ENCODE data around the gene SEBOX.

SEBOX gene

DNA sequence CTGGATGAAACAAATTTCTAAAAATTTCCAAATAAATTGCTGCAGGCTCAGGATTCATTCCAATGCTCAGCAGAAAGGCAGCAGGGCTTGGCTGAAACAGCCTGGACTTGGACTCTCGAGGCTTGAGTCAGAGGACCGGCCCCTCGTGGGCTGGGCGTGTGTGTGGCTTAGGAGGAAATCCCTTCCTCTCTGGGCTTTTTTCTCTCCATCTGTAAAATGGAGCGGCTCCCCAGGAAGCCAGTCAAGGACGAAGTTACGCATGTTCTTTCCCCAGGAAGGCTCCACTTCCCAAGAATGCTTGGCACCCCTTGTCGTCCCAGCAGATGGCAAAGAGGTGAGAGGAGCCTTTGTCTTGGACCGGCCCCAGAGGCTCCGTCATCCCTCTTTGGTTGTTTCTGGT lies 27.5 kb upstream of the SEBOX start:
- no peak for DNase-seq

DNA sequence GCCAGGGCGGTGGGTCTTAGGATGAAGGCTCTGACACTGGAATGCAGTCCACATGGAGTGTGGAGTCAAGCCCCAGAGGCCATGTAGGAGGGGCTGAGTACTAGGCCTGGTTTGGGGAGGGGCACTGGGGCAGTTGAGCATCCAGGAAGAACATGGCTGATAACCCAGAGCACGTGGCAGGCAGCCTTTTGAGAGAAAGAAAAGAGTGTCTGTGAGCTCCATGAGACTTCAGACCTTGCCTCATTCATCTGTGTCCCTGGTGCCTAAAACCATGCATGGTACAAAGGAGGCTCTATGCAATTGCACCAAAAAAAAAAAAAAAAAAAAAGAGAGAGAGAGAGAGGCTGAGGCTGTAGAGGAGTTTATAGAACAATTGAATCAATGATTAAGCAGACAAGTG lies 26.4 kb upstream of the SEBOX start:
- DNase-seq, result no peak

DNA sequence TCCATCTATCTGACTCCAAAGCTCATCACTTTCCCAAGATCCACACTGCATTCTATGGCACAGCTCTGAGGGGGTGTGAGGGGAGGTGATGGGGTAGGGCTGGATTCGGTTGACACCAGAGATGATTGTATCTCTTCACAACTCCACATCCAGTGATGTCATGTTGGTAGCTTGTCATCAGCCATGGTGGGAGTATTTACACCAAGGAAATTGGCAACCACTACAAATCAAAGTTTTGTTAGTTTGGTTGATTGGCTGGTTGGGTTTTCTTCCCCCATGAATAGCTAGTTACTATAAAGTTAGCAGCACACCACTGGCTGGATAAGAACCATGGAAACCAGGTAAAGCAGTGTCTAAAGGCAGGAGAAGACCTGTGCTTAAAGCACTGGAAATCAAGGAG lies 26.0 kb upstream of the SEBOX start:
- no peak for DNase-seq

DNA sequence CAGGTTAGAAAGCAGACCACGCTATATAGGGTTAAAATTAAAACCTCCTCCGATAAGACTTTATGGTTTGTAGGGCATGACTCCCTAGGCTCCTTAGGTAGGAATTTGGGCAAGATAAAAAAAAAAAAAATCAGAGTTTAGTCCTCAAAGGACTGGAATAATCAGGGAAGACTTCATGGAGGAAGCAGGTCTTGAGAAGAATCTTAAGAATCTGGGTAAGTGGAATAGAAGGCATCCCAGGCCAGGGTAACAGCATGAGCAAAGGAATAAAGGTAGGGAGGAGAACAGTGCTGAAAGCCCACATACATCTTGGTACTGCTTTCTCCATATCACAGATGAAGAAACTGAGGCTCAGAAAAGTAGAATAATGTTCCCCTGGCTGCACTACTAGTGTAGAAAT lies 25.6 kb upstream of the SEBOX start:
- no peak for DNase-seq

DNA sequence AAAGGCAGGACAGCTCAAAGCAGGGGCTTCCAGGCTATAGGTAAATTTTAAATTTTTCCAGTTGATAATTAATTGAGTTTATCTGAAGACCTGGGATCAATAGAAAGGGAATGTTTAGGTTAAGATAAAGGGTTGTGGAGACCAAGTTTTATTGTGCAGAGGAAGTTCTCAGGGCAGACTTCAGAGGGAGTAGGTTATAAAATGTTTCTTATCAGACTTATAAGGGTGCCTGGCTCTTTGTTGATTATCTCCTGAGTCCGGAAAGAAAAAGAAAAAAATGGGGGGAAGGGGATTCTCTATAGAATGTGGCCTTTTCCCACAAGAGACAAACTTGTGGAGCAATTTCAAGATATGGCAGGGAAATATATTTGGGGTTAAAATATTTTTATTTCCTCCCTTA lies 25.1 kb upstream of the SEBOX start:
- no peak for DNase-seq

DNA sequence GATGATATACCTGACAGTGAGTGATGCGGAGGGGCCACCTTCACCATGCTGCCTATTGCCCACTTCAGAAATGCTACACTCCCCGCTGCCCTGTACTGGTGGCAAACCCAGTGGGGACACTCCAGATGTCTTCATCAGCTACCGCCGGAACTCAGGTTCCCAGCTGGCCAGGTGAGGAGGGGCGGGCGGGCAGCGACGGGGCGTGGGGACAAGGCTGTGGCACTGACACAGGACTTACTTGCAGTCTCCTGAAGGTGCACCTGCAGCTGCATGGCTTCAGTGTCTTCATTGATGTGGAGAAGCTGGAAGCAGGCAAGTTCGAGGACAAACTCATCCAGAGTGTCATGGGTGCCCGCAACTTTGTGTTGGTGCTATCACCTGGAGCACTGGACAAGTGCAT lies 23.1 kb upstream of the SEBOX start:
- no peak for DNase-seq

DNA sequence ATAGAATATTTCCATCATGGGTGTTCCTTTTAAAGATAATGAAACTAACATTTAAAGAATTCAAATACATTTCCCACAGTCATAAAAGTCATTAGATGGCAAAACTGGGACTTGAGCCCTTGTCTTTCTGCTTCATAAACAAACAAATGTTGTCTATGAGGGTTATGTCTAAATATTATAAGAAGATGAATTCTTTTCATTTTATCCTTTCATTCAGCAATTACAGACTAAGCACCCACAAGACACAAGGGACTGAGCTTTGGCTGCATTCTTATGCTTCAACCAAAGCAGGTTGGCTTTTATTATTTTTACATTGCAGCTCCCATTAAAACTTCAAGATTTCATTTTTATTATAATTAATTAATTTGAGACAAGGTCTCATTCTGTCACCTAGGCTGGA lies 21.4 kb upstream of the SEBOX start:
- no peak for DNase-seq

DNA sequence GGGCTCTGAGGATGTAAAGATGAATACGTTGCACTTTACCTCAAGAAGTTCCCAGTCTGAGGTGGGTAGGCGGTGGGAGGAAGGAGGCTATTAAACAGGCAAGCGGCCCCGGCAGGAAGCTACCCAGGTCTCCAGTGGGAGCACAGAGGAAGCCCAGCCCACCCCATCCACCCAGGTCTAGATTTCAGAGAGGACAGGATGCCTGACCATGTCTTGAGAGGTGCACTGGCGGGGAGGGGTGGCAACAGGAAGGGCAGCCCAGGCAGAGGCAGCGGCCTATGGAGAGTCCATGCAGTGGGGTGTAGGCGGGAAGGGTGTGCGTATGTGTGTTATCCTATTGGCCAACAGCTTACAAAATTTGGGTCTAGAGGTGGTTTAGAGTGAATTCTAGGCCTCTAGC lies 20.4 kb upstream of the SEBOX start:
- no peak for DNase-seq

DNA sequence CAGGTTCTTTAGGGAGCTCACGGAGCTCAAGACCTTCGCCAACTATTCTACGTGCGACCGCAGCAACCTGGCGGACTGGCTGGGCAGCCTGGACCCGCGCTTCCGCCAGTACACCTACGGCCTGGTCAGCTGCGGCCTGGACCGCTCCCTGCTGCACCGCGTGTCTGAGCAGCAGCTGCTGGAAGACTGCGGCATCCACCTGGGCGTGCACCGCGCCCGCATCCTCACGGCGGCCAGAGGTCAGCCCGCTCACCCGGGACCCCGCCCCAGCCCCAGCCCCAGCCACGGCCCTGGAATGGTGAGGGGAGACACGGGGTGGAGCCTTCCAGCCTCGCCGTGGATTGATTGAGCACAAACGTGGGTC lies 20.0 kb upstream of the SEBOX start:
- DNase-seq, result no peak

DNA sequence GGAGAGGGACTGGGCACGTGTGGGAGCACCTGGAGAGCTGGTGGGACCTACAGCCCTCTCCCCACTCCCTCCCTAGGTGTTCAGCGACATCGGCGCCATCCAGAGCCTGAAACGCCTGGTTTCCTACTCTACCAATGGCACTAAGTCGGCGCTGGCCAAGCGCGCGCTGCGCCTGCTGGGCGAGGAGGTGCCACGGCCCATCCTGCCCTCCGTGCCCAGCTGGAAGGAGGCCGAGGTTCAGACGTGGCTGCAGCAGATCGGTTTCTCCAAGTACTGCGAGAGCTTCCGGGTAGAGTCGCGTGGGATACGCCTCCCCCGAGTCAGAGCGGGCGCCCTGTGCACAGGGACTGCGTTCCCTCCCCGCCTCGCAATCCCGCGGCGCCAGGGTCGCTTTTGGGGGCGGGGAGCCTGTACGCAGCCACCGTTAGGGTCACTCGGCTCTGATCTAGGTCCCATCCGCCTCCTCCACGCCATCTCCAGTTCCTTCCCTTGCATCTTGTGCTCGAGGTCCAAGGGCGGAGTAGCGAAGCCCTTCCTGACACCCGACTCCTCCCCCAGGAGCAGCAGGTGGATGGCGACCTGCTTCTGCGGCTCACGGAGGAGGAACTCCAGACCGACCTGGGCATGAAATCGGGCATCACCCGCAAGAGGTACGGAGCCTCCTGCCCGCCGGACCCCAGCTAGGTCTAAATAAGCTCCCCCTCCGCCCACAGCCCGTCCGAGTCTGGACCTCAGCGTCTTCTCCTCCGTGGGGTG lies 19.5 kb upstream of the SEBOX start:
- DNase-seq, result no peak

DNA sequence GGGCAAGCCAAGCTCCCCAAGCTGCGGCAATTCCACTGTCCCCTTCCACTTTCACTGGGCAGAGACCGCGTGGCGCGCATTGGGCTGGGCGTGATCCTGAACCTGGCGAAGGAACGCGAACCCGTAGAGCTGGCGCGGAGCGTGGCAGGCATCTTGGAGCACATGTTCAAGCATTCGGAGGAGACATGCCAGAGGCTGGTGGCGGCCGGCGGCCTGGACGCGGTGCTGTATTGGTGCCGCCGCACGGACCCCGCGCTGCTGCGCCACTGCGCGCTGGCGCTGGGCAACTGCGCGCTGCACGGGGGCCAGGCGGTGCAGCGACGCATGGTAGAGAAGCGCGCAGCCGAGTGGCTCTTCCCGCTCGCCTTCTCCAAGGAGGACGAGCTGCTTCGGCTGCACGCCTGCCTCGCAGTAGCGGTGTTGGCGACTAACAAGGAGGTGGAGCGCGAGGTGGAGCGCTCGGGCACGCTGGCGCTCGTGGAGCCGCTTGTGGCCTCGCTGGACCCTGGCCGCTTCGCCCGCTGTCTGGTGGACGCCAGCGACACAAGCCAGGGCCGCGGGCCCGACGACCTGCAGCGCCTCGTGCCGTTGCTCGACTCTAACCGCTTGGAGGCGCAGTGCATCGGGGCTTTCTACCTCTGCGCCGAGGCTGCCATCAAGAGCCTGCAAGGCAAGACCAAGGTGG lies 16.3 kb upstream of the SEBOX start:
- DNase-seq, result no peak

DNA sequence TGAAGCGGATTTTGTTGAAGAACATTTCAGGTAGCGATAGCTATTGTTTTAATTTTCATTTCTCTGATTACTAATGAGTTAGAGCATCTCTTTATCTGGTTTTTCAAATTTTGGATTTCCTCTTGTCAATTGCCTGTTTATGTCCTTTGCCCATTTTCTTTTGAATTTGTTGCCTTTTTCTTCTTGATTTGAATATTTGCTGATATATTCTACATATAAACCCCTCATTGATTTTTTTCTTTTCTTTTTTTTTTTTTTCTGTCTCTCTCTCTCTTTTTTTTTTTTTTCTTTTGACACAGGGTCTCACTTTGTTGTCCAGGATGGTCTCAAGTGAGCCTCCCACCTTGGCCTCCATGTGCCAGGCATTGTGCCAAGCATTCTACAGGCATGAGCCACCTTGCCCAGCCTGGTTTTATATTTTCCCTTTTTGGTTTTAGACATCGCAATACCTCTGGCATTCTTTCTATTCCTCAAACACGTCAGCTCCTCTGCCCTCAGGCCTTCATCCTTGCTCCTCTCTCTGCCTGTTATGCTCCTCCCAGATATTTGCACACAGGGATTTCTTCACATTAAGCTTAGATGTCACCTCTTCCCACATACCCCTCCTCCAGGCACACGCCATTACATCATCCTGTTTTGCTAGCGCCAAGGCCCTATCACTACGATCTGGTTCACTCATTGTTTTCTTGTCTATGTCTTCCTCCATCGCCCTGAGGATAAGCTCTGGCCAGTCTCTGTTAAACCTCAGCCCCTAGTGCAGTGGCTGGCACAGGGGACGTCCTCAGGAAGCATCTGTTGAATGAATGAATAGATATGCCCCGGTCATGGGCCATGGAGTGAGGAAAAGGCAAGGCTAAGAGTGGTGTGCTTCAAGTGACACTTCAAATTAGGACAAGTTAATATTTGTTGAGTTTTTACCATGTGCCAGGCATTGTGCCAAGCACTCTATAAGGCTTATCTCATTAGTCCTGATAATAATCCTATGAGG lies 15.1 kb upstream of the SEBOX start:
- no peak for DNase-seq

DNA sequence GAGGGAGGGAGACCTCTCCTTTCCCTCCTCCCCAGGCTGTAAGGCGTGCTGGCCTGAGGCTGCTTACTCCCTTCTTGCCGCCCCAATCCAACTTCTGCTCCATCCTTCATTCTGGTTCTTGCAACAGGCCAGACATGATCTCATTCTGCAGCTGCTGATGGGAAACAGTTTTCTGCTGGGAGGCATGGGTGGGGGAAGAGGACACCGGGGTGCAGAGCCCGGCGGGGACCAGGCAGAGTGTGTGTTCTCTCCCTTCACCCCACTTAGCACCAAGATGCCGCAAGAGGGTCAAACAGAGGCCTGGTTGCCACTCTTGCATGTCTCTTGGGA lies 7.9 kb upstream of the SEBOX start:
- DNase-seq, result no peak

DNA sequence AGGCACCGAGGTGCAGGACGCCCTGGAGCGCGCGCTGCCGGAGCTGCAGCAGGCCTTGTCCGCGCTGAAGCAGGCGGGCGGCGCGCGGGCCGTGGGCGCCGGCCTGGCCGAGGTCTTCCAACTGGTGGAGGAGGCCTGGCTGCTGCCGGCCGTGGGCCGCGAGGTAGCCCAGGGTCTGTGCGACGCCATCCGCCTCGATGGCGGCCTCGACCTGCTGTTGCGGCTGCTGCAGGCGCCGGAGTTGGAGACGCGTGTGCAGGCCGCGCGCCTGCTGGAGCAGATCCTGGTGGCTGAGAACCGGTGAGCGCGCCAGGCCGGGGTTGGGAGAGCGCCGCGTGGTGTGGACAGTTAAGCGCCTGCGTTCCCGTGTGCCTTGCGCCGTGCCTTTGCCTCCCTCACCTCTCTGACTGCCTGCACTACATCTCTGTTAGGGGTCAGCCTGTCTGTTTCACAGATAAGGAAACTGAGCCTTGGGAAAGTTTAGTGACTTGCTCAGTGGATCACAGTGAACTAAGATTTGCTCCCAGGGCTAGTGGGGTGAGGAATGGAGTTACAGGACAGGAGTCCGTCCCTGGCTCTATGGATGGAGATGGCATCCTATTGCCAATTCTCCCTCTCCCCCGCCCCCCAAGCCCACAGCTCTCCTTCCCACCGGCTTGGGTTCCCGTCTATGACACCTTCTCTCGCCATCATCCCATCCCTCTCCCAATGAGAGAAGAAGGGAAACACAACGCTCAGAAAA lies 7.4 kb upstream of the SEBOX start:
- no peak for DNase-seq

DNA sequence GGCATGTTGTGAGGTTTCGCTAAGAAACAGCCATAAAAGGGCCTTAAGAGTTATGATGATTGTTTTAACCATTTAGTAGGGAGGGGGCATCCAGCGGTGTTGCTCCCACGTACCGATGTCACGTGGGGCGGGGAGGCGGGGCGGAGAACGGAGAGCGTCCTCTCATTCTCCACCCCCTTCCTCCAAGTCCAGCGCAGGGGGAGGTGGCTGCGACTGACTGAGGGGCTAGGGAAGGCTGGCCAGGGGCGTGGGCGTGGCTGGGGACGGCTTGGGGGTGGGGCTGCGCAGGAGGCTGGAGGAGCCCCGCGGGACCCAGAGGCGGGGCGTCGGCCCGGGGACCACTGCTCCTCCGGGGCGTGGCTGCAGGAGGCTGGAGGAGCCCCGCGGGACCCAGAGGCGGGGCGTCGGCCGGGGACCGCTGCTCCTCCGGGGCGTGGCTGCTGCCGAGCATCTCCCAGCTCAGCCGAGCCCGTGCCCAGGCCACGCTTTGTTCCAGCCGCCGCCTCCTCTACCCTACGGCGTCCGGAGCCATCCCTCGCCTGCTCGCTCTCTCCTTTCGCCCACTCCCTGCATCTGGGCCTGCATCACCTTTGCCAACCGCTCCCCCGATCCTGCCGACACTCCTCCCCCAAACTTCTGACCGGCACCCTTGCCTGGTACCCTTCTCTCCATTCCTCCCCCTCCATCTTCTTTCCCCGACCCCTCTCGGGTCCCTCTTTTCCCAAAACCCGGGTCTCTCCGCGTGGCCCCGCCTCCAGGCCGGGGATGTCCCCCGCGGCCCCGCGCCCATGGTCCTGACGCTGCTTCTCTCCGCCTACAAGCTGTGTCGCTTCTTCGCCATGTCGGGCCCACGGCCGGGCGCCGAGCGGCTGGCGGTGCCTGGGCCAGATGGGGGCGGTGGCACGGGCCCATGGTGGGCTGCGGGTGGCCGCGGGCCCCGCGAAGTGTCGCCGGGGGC lies 6.5 kb upstream of the SEBOX start, which contains the start of gene SARM1:
Gene SARM1, plus strand, starts transcription at position 450 of the 958 bp plus-strand sequence. Its CDS starts 339 bp downstream, at position 789.
- DNase-seq, result peak; percentile 88

DNA sequence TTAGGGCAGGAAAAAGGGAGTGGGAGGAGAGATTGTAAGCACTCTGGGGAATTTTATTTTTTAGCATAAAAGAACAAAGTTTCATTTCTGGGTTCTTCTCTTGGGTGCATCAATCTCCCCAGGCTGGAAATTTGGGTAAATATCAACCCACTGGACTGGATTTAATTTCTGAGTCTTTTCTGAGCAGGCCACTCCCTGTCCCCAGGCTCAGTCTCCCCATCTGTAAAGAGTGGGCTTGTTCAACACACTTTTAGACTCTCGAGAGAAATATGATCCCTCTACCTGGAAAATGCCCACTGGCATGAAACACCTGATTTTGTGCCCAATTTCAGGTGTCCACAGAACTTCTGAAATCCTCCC lies 5.7 kb upstream of the SEBOX start:
- no peak for DNase-seq

DNA sequence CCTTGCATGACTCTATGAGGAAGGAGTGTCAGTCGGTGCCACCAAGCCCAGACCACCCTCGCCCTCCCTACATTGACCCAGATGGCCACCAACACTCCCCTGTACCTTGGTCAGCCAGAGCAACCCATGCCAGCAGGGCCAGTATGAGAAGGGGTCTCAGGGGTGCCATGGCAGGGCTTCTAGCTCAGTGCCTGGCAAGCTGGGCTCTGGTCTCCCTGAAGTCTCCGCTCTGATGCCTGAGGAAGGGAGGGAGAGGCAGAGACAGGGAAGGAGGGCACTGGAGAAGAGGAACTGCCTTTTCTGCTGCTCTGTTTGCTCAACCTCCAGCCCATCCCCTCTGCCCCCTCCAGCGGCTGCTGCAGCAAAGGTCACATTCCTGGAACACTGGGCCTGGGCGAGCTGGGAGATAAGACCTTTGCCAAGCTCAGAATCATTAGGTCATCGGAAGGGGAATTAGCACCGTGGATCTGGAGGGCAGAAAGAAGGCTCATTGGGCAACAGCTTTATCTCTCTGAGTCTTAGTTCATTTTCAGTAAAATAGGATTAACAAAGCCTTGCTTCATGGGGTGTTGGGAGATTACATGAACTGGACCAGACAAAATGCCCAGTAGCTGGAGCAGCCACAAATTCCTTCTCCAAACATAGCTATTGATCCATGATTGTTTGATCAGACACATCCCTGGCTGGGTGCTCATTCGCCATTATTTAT lies 5.2 kb upstream of the SEBOX start, which contains the start of gene VTN:
Gene VTN, minus strand, starts transcription at position 273 of the 709 bp plus-strand sequence. Its CDS starts 104 bp downstream, at position 169.
- no peak for DNase-seq

DNA sequence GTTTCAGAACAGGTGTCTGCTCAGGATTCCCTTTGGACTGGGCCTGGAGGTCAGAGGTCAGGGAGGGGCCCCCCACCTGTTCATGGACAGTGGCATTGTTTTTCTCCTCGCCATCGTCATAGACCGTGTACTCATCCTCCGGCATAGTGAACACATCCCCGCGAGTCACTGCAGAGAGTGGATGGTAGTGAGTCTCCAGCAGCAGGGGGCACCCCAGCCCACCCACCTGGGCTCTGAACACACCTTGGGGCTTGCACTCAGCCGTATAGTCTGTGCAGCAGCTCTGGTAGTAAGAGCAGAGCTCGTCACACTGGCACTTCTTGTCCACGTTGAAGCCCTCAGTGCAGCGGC lies 4.7 kb upstream of the SEBOX start:
- DNase-seq, result no peak

DNA sequence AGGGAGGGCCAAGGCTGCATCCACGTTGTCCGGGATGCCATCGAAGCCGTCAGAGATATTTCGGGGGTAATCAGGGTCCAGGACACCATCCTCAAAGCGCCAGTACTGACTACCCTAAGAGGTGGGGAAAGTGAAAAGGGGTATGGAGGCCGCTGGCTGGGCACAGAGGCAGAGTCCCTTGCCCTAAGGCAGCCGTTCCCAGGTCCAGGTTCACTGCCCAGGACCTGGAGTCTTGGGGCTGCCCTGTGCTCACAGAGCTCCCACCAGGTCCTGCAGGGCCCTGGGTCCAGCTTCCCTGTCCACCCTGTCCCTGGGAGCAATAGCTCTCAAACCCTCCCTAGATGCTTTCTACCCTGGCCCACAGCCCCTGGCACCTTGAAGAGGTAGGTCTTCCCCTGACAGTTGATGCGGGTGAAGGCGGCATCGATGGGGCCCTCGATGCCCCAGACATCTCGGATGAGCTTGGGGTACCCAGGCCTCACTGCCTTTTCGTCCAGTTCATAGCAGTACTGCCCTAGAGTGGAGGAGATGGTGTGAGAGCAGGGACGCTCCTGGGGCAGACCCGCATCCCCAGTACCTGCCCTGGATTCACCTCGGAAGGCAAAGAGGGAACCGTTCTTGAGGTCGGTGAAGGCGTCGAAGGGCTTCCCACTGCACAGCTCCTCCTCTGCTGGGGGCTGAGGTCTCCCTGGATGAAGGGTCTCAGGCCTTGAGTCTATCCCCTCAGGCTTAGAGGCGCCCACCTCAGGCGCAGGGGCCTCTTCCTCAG lies 4.1 kb upstream of the SEBOX start:
- DNase-seq, result no peak

DNA sequence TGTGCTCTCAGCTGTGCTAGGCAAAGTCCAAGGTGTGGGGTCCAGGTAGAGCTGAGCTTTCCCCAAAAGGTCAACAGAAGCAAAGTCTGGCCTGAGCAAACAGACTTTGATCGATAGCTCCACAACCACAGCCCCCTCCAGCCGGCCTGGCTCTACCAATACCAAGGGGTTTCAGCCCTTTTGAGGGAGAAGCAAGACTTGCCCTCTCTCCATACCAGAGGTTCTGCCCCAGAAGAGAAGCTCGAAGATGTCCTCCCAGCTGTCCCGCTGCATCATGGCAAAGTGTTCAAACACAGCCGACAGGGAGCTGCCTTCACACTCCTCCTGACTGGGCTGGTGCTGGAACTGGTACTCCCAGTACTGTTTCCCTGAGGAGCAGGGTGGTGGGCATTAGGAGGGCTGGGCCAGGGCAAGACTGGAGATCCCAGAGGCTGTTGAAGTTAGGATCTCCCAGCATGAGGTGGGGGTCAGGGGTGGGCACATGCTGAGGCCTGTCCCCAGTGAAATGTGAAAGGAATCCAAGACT lies 3.4 kb upstream of the SEBOX start:
- no peak for DNase-seq
